GM19324 (cell line): ENCODE data around the gene TCAF1.
A peak's percentile ranks its signal among the peaks of the same experiment; 100 is the strongest.
"Not testable (repeated sequence)": the region's sequence is repeated elsewhere in the genome, so short reads cannot be mapped to it uniquely, and the experiment has no call there.

Experiments
- ATAC-seq: cut with Tn5 transposase; IDR thresholded peaks from one replicate; pipeline ENCODE4 v1.9.1; 2021; ENCODE audit warnings: mild to moderate bottlenecking, moderate library complexity; ENCODE audit not compliant: unreplicated experiment, low FRiP score

The TCAF1 gene

GRCh38 chr7:143873242-143873641 is 28.7 kb downstream of the TCAF1 start:
- not testable (repeated sequence) for ATAC-seq

- ATAC-seq: not testable (repeated sequence)
Observed at GRCh38 chr7:143871534-143871933, 30.4 kb downstream of the TCAF1 start.

- ATAC-seq: not testable (repeated sequence)
Observed at GRCh38 chr7:143857994-143858393, 44.0 kb downstream of the TCAF1 start.

- ATAC-seq: not testable (repeated sequence)
Observed at GRCh38 chr7:143855443-143855842, 46.5 kb downstream of the TCAF1 start.

- no peak for ATAC-seq
Observed at GRCh38 chr7:143850682-143851081, 51.3 kb downstream of the TCAF1 start.

- ATAC-seq: no peak
Observed at GRCh38 chr7:143849785-143850479, 52.0 kb downstream of the TCAF1 start.

- ATAC-seq: no peak
Observed at GRCh38 chr7:143848192-143848591, 53.8 kb downstream of the TCAF1 start.

GRCh38 chr7:143846692-143847091 is 55.3 kb downstream of the TCAF1 start:
- no peak for ATAC-seq

GRCh38 chr7:143841696-143842095 is 60.3 kb downstream of the TCAF1 start:
- not testable (repeated sequence) for ATAC-seq

- not testable (repeated sequence) for ATAC-seq
Observed at GRCh38 chr7:143840062-143840461, 61.9 kb downstream of the TCAF1 start.

GRCh38 chr7:143837223-143837622 is 64.8 kb downstream of the TCAF1 start:
- peak; percentile 65 for ATAC-seq

- peak; percentile 94 for ATAC-seq
Observed at GRCh38 chr7:143836622-143837021, 65.4 kb downstream of the TCAF1 start.

GRCh38 chr7:143836088-143836487 is 65.9 kb downstream of the TCAF1 start:
- peak; percentile 24 for ATAC-seq

- not testable (repeated sequence) for ATAC-seq
Observed at GRCh38 chr7:143826578-143826977, 75.4 kb downstream of the TCAF1 start.

- not testable (repeated sequence) for ATAC-seq
Observed at GRCh38 chr7:143824295-143825135, 77.5 kb downstream of the TCAF1 start.

- not testable (repeated sequence) for ATAC-seq
Observed at GRCh38 chr7:143823634-143824294, 78.2 kb downstream of the TCAF1 start.

- ATAC-seq: not testable (repeated sequence)
Observed at GRCh38 chr7:143821392-143822277, 80.3 kb downstream of the TCAF1 start.

- not testable (repeated sequence) for ATAC-seq
Observed at GRCh38 chr7:143817873-143818272, 84.1 kb downstream of the TCAF1 start.

- ATAC-seq: not testable (repeated sequence)
Observed at GRCh38 chr7:143816471-143817133, 85.4 kb downstream of the TCAF1 start.
